ENCODE measurements around the gene FAM107B. TPM values are rescaled to one million over a fixed set of nuclear protein-coding genes. Genes with fewer than 3 reads are reported as not detected.

The FAM107B gene
- total RNA-seq, 1 experiment from 2014 or later = 41.3 TPM

DNA sequence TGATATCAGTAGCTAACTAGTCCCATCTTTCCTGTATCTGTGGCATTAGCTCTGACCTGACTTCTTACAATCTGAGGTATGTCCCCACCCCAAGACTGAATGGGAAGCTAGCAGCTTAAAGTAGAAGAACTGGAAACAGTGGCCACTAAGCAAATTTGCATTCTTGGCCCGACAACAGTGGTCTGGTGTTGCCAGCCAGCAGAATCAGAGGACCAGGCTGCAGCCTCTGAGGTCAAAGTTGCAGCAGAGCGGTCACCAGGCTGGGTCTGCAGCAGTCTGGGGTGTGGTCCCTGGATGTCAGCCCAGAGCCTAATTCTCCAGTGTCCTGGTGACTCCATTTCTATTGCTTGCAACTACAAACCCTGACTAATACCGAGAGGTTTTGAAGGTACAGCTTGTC lies 26.3 kb downstream of the FAM107B start:
- TF ChIP-seq, protein P1, sequence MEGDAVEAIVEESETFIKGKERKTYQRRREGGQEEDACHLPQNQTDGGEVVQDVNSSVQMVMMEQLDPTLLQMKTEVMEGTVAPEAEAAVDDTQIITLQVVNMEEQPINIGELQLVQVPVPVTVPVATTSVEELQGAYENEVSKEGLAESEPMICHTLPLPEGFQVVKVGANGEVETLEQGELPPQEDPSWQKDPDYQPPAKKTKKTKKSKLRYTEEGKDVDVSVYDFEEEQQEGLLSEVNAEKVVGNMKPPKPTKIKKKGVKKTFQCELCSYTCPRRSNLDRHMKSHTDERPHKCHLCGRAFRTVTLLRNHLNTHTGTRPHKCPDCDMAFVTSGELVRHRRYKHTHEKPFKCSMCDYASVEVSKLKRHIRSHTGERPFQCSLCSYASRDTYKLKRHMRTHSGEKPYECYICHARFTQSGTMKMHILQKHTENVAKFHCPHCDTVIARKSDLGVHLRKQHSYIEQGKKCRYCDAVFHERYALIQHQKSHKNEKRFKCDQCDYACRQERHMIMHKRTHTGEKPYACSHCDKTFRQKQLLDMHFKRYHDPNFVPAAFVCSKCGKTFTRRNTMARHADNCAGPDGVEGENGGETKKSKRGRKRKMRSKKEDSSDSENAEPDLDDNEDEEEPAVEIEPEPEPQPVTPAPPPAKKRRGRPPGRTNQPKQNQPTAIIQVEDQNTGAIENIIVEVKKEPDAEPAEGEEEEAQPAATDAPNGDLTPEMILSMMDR (IDR thresholded peaks at IDR 0.05; ENCODE audit: unreplicated experiment) = no peak
- no peak for DNase-seq (ENCODE audit: unreplicated experiment)
- Mint-ChIP-seq H3K4me3 (ENCODE audit: unreplicated experiment) (no peak overlapping the region), H3K27me3 (ENCODE audit: insufficient read depth, unreplicated experiment) (peaks cover 19% of the 10 kb centered on the region), H3K36me3 (ENCODE audit: insufficient read depth, unreplicated experiment) (no peaks in the 10 kb centered on the region), H3K4me1 (ENCODE audit: insufficient read depth, unreplicated experiment) (no peaks in the 10 kb centered on the region), H3K9me3 (ENCODE audit: unreplicated experiment) (no peaks in the 10 kb centered on the region), H3K27ac (ENCODE audit: low read depth, unreplicated experiment) (no peak overlapping the region)
- BruUV-seq (replicated peaks) = no TSS peak
- ChIA-PET POLR2A (no interaction called here), CTCF (no interaction called here)
- intact Hi-C loops (cut with micrococcal nuclease) = no loop called here

- H3K27ac Mint-ChIP-seq (ENCODE audit: low read depth, unreplicated experiment) = no peak overlapping the region
- no peak overlapping the region for H3K4me3 Mint-ChIP-seq (ENCODE audit: unreplicated experiment)
Observed at GRCh38 chr10:14742815-14743214, 31.9 kb downstream of the FAM107B start.

GRCh38 chr10:14742382-14742781 lies 32.3 kb downstream of the FAM107B start:
- no TSS peak for BruUV-seq (replicated peaks)
- H3K27ac Mint-ChIP-seq (ENCODE audit: low read depth, unreplicated experiment) = no peak overlapping the region
- H3K9me3 Mint-ChIP-seq (ENCODE audit: unreplicated experiment) = no peaks in the 10 kb centered on the region

More at GRCh38 chr10:14742815-14743214, 31.9 kb downstream of the FAM107B start:
- TF ChIP-seq, protein P1 (IDR thresholded peaks at IDR 0.05; ENCODE audit: unreplicated experiment) = no peak
- no peaks in the 10 kb centered on the region for H3K4me1 Mint-ChIP-seq (ENCODE audit: insufficient read depth, unreplicated experiment)
- H3K36me3 Mint-ChIP-seq (ENCODE audit: insufficient read depth, unreplicated experiment) = no peaks in the 10 kb centered on the region
- H3K27me3 Mint-ChIP-seq (ENCODE audit: insufficient read depth, unreplicated experiment) = peaks cover 19% of the 10 kb centered on the region
- intact Hi-C loops (cut with micrococcal nuclease) = no loop called here
- ChIA-PET CTCF (no interaction called here), POLR2A (no interaction called here)
- H3K9me3 Mint-ChIP-seq (ENCODE audit: unreplicated experiment) = no peaks in the 10 kb centered on the region
- no TSS peak for BruUV-seq (replicated peaks)
- no peak for DNase-seq (ENCODE audit: unreplicated experiment)

GRCh38 chr10:14740684-14741247 lies 33.9 kb downstream of the FAM107B start:
- H3K9me3 Mint-ChIP-seq (ENCODE audit: unreplicated experiment) = no peaks in the 10 kb centered on the region
- H3K36me3 Mint-ChIP-seq (ENCODE audit: insufficient read depth, unreplicated experiment) = no peaks in the 10 kb centered on the region
- ChIA-PET POLR2A (no interaction called here), CTCF (no interaction called here)
- DNase-seq (ENCODE audit: unreplicated experiment) = no peak
- H3K27me3 Mint-ChIP-seq (ENCODE audit: insufficient read depth, unreplicated experiment) = peaks cover 12% of the 10 kb centered on the region
- H3K4me1 Mint-ChIP-seq (ENCODE audit: insufficient read depth, unreplicated experiment) = no peaks in the 10 kb centered on the region
- no peak overlapping the region for H3K27ac Mint-ChIP-seq (ENCODE audit: low read depth, unreplicated experiment)
- H3K4me3 Mint-ChIP-seq (ENCODE audit: unreplicated experiment) = no peak overlapping the region
- intact Hi-C loops (cut with micrococcal nuclease) = no loop called here
- TF ChIP-seq, protein P1 (IDR thresholded peaks at IDR 0.05; ENCODE audit: unreplicated experiment) = no peak
- no TSS peak for BruUV-seq (replicated peaks)

More at GRCh38 chr10:14742382-14742781, 32.3 kb downstream of the FAM107B start:
- H3K36me3 Mint-ChIP-seq (ENCODE audit: insufficient read depth, unreplicated experiment) = no peaks in the 10 kb centered on the region
- intact Hi-C loops (cut with micrococcal nuclease) = no loop called here
- peaks cover 19% of the 10 kb centered on the region for H3K27me3 Mint-ChIP-seq (ENCODE audit: insufficient read depth, unreplicated experiment)
- DNase-seq (ENCODE audit: unreplicated experiment) = no peak
- no peak overlapping the region for H3K4me3 Mint-ChIP-seq (ENCODE audit: unreplicated experiment)
- TF ChIP-seq, protein P1 (IDR thresholded peaks at IDR 0.05; ENCODE audit: unreplicated experiment) = no peak
- POLR2A ChIA-PET = no interaction called here
- CTCF ChIA-PET = no interaction called here
- no peaks in the 10 kb centered on the region for H3K4me1 Mint-ChIP-seq (ENCODE audit: insufficient read depth, unreplicated experiment)
